GM21381 (cell line): ENCODE data around the gene SMIM24.
"Not testable (repeated sequence)": the region's sequence is repeated elsewhere in the genome, so short reads cannot be mapped to it uniquely, and the experiment has no call there.

Experiments used
- ATAC-seq: cut with Tn5 transposase; IDR thresholded peaks from one replicate; pipeline ENCODE4 v1.9.1; 2021; ENCODE audit warnings: mild to moderate bottlenecking, moderate library complexity; ENCODE audit not compliant: unreplicated experiment

Gene SMIM24

DNA sequence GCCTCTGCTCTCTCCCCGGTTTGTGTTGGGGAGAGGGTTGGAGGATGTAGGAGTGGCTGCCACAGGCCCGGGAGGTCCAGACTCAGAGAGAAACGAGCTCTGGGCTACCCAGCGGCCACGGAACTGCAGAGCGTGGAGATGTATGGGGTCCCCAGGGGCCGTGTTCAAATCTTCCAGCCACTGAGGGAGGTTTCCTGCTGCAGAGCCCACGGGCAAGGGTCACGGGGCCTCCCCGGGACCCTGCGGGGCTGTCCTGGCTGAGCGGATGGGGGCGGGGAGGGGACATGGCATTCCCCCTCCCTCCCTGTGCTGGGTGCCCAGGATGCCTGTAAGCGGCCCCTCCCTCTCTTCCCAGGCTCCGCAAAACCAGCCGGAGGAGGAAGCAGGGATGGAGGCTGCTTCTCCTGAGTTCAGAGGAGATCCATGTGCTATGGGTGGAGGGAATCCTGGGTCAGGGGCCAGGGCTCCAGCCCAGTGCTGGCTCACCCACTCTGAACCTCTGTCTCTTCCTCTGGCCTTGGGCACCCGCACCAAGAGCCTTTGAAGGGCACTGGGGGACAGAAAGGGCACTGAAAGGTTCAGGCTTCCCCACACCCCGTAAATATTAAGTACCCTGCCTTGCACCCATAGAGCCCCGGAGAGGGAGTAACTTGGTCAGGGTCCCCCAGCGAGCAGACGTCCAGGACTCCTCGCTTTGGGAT is 22.6 kb downstream of the SMIM24 start:
- no peak for ATAC-seq

DNA sequence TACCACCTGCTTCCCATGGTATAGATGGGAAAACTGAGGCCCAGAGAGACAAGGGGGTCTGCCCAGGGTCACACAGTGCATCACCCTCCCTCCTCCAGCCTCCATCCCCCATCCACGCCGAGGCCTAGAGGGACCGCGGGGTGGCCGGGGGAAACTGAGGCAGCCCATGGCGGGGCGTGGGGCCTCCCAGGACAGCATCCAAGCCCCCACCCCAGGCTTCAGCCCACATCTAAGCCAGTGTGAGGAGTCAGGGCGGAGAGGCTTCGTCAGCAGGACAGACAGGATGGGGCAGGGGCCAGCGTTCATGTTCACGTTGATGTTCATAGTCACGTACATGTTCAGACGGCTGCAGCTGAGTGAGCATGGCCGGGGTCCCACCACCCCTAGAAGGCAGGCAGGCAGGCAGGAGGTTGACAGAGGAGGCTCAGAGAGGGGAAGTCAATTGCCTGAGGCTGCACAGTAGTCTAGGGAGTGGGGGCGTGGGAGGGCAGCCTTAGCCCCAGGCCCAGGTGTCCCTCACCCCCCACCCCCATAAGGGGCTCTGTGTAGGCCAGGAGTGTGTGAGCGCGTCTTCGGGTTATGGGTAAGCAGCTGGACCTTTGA is 23.3 kb downstream of the SMIM24 start:
- ATAC-seq, result no peak

DNA sequence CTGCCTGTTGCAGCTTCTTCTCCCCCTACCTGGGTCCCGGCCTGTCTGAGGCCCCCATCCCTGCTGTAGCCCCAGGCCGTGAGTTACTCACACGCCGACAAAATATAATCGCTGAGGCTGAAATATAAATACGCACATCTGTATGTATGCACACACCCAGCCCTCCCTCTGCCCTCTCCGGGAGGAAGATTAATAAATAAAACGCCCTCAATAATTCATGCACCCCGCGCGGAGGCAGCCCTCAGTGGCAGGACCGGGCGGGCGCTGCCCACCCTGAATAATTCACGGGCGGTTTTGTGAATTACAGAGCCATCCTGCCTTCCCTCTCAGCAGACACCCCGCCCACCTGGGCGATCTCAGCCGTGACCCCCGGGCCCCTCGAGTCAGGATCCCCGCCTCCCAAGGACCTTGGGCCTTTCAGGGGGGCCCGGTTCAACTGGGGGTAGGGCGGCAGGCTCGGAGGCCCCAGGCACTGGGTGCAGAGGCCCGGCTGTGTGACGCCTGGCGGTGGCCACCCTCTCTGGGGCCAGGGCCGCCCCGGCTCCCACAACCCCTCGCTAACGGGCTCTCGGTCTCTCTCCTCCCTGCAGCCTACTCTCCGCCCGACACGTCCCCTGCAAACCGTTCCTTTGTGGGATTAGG is 24.2 kb downstream of the SMIM24 start:
- no peak for ATAC-seq

DNA sequence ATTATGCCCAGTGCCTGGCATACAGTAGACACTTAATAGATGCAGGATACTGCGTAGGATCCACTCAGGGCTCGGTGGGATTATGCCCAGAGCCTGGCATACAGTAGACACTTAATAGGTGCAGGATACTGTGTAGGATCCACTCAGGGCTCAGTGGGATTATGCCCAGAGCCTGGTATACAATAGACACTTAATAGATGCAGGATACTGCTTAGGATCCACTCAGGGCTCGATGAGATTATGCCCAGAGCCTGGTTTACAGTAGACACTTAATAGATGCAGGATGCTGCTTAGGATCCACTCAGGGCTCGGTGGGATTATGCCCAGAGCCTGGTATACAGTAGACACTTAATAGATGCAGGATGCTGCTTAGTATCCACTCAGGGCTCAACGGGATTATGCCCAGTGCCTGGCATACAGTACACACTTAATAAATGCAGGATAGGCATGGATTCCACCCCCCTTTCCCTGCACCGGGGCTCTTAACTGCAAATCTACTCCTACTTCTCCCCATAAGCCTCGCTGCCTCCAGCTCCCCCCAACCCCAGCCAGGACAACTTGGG is 24.9 kb downstream of the SMIM24 start:
- ATAC-seq, result no peak

DNA sequence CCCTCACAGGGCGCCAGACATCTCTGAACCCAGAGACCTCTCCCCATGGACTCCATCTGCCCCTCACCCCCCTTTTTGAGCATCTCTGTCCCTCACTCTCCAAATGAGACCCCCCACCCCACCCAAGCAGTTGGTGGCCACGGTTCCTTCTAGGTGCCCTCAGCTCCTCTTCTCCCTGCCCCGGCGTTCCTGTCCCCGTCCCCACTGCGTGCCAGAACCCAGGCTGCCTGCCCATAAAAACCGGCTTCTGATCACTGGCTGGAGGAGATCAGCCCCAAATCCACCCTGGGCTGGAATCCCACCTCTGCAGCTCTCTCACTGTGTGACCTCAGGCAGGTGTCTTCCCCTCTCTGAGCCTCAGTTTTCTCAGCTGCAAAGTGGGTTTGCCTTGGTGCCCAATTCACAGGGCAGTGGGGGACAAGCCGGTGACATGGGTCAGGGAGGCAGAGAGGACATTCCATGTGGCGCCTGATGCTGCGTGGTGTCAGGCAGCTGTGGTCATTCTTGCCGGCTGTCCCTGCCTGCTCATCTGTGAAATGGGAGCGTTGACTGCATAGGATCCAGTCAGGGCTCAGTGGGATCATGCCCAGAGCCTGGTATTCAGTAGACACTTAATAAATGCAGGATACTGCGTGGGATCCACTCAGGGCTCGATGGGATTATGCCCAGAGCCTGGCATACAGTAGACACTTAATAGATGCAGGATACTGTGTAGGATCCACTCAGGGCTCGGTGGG is 25.5 kb downstream of the SMIM24 start:
- ATAC-seq, result no peak

DNA sequence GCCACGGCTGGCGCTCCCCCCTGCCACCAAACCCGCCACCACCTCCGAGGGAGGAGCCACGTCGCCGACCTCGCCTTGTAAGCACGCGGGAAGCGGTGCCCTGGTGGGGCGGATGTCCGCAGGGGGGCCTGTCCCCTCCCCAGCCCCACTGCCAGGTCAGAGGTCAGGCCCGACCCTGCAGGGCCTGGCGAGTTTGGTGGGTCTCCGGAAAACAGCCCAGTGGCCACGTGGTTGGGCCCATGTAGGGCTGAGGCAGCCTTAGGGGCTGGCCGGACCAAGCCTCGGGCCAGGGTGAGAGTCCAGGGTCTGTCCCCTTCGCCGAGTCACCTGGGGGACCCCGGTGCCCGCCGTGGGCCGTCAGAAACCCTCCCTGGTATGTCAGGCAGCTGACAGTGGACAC is 26.5 kb downstream of the SMIM24 start:
- ATAC-seq, result no peak

DNA sequence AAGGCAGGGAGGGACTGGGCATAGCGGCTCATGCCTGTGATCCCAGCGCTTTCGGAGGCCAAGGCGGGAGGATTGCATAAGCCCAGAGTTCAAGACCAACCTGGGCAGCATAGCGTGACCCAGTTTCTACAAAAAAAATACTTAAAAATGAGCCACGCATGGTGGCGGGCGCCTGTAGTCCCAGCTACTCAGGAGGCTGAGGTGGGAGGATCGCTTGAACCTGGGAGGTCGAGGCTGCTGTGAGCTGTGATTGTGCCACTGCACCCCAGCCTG is 27.4 kb downstream of the SMIM24 start:
- not testable (repeated sequence) for ATAC-seq

DNA sequence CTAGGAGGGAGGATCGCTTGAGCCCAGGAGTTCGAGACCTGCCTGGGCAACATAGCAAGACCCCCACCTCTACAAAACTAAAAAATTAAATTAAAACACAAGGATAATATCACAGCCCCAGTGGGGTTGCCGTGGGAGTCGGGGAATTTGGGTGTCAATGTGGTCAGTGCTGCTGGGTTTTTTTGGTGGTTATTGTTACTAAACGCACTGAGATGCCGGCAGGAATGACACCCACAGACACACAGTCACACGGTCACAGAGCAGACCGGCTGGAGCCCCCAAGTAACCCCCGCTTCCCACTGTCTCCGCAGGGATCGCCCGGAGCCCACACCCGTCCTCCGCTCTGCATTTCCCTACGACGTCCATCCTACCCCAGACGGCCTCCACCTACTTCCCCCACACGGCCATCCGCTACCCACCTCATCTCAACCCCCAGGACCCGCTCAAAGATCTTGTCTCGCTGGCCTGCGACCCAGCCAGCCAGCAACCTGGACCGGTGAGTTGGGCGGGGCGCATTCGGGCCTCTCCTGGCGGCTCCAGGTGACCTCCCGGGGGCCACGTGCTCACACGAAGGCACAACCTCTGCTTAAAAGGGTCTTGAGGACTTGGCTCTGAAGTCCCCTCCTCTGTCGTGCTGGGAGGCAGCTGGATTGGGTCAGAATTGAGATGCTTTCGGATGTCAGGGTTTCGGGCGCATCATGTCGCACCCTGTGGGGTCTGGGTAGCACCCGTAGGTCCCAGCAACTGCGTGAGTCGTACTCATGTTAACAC is 28.0 kb downstream of the SMIM24 start:
- ATAC-seq, result no peak

DNA sequence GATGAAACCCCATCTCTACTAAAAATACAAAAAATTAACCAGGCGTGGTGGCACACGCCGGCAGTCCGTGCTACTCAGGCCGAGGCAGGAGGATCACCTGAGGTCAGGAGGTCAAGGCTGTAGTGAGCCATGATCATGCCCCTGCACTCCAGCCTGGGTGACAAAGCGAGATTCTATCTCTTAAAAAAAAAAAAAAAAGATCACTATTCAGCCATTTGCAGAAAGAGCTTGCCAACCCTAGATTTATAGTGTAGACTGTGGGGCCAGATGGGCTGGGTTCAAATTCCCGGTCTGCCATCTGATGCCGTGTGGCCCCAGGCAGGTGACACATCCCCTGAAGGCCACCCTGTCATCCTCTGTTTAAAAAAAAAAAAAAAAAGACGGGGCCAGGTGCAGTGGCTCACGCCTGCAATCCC is 28.9 kb downstream of the SMIM24 start:
- ATAC-seq, result no peak

DNA sequence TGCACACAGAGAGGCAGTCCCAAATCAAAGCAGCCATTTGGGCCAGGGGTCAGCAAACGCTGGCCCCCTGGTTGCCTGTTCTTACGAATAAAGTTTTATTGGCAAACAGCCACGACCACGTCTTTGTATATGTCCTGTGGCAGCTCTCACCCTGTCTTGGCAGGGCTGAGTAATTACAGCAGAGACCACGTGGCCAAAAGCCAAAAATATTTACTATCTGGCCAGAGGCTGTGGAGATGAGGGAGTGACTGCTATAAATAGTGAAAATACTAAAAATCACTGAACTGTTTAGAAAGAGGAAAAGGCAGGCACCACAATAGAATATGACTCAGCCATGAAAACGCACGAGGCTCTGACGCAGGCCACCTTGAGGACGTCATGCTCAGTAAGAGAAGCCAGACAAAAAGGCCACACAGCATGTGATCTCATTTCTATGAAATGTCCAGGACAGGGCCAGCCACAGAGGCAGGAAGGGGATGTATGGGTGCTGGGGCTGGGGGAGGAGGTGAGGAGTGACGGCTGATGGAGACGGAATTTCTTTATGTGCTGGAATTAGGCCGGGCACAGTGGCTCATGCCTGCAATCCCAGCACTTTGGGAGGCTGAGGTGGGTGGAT is 29.4 kb downstream of the SMIM24 start:
- ATAC-seq, result no peak

DNA sequence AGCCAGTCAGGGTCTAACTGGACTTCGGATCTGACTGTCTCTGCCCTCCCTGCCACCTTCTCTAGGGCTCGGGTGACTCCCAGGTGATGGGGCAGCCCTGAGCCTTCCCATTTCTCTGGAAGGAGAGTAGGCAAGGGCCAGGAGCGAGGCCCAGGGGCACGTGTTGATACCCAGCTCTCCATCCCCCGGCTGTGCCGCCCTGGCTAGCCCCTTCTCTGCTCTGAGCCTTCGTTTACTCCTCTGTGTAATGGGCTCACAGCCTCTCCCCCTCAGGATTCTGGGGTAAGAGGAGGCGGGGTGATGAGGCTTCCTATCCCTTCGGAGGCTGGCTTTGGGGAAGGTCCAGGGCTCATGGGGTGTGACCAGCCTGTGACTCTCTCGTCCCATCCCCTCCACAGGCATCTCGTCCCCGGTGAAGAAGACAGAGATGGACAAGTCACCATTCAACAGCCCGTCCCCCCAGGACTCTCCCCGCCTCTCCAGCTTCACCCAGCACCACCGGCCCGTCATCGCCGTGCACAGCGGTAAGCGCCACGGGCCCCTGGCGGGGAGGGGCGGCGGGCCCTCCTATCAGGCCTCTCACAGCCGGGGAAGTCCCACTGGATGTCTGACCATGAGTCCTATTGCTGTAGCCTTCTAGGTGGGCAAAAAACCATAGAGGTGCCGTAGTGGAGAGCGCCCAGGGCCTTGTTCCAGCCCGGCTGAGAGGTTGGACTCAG is 31.6 kb downstream of the SMIM24 start:
- no peak for ATAC-seq

DNA sequence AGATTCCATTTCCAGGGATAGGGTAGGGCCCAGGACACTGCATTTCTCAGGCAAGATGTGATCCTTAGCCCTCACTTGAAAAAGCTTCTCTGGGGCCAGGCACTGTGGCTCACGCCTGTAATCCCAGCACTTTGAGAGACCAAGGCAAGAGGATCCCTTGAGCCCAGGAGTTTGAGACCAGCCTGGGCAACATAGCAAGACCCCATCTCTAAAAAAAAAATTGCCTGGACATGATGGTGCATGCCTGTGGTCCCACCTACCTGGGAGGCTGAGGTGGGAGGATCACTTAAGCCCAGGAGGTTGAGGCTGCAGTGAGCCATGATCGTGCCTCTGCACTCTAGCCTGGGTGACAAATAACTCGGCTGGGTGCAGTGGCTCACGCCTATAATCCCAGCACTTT is 33.7 kb downstream of the SMIM24 start:
- not testable (repeated sequence) for ATAC-seq

DNA sequence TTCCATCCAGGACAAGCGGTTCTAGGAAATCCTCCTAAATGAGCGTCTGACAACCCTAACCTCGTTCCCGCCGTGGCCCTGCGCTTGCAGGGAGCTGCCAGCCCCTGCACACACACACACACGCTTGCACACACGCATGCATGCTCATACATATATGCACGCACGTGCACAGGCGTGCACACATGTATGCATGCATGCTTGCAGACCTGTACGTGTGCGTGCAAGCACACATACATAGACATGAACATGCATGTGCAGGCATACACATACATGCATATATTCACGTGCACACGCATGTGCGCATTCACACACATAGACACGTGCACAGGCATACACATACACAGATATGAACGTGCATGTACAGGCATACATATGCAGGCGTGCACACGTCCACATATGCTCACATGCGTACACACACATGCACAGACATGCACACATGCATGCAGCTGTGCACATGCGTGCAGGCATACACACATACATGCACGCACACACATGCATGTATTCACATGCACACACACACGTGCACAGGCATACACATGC is 35.6 kb downstream of the SMIM24 start:
- ATAC-seq, result no peak

DNA sequence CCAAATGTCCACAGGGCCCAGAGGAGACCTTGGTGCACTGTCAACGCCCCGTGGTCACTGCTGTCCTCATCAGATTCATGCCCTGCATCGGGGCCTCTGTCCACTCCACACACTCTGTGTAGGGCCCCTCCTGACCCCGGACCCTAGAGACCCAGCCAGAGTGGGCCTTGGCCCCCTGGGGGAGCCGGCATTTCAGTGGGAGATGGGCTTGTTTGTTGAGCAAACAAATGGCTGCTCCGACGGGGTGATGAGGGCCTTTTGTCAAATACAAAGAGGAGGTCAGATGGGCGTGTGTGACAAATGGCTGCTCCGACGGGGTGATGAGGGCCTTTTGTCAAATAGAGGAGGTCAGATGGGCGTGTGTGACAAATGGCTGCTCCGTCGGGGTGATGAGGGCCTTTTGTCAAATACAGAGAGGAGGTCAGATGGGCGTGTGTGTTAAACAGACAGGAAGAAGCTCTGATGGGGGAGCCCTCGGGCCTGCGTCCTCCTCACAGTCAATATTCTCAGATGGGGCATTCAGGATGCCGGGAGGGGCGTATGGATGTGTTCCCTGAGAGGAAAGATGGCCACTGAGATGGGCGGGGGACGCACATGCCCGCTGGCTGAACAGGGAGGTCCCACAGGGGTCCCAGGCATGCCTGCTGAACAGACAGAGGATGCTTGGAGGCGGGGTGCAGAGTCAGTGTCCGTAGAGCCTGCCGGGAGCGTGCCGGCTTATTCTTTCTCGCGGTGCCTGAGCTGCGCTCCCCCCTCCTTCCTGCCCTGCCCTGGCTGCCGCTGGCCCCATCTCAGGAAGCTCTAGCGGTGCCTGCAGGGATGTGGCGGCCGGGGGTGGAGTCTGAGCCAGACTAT is 36.3 kb downstream of the SMIM24 start:
- no peak for ATAC-seq

DNA sequence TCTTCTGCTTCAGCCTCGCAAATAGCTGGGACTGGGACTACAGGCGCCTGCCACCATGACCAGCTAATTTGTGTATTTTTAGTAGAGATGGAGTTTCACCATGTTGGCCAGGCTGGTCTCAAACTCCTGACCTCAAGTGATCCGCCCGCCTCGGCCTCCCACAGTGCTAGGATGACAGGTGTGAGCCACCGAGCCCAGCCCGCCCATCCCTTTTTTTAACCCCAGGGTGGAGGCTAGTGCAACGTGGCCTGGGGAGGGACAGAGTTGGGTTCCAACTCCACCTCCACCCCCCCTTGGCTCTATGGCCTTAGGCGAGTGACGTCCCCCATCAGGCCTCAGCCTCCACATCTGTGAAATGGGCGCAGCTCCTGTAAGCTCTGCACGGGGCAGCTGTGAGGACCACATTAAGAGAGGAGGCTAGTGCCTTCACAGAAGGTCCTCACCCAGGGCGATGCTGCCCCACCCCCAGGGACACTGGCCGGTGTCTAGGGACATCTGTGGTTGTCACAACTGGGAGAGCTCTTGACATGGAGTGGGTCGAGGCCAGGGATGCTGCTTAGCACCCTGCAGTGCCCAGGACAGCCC is 37.7 kb downstream of the SMIM24 start:
- ATAC-seq, result no peak

DNA sequence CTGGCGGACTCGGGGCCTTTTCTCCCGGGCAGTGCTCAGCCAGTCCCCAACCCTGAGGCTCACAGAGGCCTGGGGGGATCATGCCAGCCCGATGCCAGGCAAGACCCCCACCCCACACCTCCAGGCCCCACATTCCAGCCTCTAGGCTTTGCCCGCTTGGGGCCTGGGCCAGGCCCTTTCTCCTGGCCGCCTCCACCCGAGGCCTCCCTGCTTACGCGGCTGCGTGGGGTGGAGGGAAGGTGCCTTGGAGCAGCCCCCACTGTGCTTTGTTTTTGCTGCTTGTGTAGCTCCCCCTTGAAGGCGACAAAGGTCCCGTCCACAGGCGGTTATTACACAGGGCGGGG is 38.4 kb downstream of the SMIM24 start:
- ATAC-seq, result no peak

DNA sequence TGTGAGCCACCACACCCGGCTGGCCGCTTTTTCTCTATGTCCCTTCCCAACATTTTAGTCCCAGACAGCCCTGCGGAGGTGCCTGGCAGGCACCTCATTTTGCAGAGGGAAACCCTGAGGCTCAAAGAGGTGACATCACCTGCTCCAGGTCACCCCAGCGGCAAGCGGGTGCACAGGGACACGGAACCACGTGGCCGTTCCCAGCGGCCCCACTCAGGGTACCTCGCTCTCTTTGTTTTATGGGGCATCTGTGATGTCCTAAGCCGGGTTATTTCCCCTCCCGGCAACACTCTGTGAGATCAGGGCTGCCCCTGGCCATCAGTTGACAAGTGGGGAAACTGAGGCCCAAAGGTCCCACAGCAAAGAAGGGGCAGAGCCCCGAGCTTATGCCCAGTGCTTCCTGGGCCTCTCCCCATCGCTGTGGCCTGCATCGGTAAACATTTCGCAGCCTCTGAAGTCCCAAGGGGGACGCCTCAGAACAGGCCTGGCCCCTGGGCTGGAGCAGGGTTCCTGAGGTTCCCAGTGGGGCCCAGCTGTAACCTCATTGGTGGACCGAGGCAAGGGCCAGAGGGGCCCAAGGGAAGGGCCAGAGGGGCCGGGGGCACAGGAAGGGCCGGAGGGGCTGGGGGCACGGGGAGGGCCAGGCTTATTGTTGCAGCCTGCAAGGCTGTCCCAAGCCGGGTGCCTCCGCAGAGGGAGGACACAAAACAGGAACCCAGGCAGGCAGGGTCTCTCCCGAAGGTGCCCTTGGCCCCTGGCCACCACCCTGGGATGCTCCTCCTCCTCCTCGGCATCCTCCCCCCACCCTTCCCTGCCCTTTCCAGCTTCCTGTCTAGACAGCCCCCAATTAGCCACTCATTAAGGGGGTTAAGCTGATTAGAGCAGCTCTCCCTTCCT is 39.0 kb downstream of the SMIM24 start:
- no peak for ATAC-seq
